SIG-M5 treated with dmso at 0.1 percent for 504 hours (cell line): ENCODE measurements around the gene OSBPL1A.
A peak's percentile ranks its signal among the peaks of the same experiment; 100 is the strongest.

Experiments
- DNase-seq: peaks from one replicate; lab custom pipeline; 2025; ENCODE audit not compliant: unreplicated experiment; lab: John Stamatoyannopoulos, UW

The OSBPL1A gene

GRCh38 chr18:24138409-24138788 lies 259.2 kb downstream of the OSBPL1A start:
- DNase-seq, result no peak

- DNase-seq, result no peak
These were observed 260.7 kb downstream of the OSBPL1A start for GRCh38 chr18:24136967-24137373.

GRCh38 chr18:24130494-24130893 lies 267.1 kb downstream of the OSBPL1A start:
- DNase-seq, result no peak

GRCh38 chr18:24128700-24129099 lies 268.9 kb downstream of the OSBPL1A start:
- DNase-seq, result no peak

GRCh38 chr18:24127735-24128134 lies 269.9 kb downstream of the OSBPL1A start:
- DNase-seq, result no peak

- DNase-seq, result no peak
These were observed 271.3 kb downstream of the OSBPL1A start for GRCh38 chr18:24126155-24126961.

GRCh38 chr18:24121625-24122024 lies 276.0 kb downstream of the OSBPL1A start:
- DNase-seq, result peak; percentile 7

- DNase-seq, result no peak
These were observed 276.9 kb downstream of the OSBPL1A start for GRCh38 chr18:24120676-24121075.

GRCh38 chr18:24118750-24119577 lies 278.7 kb downstream of the OSBPL1A start:
- DNase-seq, result peak; percentile 82

- DNase-seq, result peak; percentile 24
These were observed 282.0 kb downstream of the OSBPL1A start for GRCh38 chr18:24115628-24116027.

- no peak for DNase-seq
These were observed 282.6 kb downstream of the OSBPL1A start for GRCh38 chr18:24114924-24115549.

GRCh38 chr18:24112874-24113615 lies 284.6 kb downstream of the OSBPL1A start:
- DNase-seq, result no peak

- DNase-seq, result no peak
These were observed 285.2 kb downstream of the OSBPL1A start for GRCh38 chr18:24112464-24112863.
